NB4 (cell line): ENCODE measurements around the gene ARHGEF10L.

Experiments
- CTCF ChIP-seq: IDR thresholded peaks from one replicate; pipeline ENCODE4 v1.5.1; 2012; ENCODE audit warnings: low read depth, low read length
- MAX ChIP-seq: IDR thresholded peaks from 2 replicates; pipeline ENCODE4 v1.6.1; 2011; ENCODE audit warnings: low read depth, low read length
- MYC ChIP-seq: IDR thresholded peaks from 2 replicates; pipeline ENCODE4 v1.6.1; 2011; ENCODE audit warnings: low read depth, low read length
- POLR2A ChIP-seq: IDR thresholded peaks from 2 replicates; pipeline ENCODE4 v1.6.1; 2011; ENCODE audit warnings: mild to moderate bottlenecking; ENCODE audit not compliant: insufficient read length; ENCODE audit errors: extremely low read depth

GRCh38 chr1:17549384-17549783, 9.9 kb downstream of the ARHGEF10L start:
- TF ChIP-seq CTCF (no peak), POLR2A (no peak), MAX (no peak), MYC (no peak)
